ENCODE measurements around the gene OSBPL5. TPM values are rescaled to one million over a fixed set of nuclear protein-coding genes. Genes with fewer than 3 reads are reported as not detected.

OSBPL5 gene, protein sequence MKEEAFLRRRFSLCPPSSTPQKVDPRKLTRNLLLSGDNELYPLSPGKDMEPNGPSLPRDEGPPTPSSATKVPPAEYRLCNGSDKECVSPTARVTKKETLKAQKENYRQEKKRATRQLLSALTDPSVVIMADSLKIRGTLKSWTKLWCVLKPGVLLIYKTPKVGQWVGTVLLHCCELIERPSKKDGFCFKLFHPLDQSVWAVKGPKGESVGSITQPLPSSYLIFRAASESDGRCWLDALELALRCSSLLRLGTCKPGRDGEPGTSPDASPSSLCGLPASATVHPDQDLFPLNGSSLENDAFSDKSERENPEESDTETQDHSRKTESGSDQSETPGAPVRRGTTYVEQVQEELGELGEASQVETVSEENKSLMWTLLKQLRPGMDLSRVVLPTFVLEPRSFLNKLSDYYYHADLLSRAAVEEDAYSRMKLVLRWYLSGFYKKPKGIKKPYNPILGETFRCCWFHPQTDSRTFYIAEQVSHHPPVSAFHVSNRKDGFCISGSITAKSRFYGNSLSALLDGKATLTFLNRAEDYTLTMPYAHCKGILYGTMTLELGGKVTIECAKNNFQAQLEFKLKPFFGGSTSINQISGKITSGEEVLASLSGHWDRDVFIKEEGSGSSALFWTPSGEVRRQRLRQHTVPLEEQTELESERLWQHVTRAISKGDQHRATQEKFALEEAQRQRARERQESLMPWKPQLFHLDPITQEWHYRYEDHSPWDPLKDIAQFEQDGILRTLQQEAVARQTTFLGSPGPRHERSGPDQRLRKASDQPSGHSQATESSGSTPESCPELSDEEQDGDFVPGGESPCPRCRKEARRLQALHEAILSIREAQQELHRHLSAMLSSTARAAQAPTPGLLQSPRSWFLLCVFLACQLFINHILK
- total RNA-seq (ENCODE audit: low replicate concordance): 6.2 and 20.1 TPM in 2 replicates

DNA sequence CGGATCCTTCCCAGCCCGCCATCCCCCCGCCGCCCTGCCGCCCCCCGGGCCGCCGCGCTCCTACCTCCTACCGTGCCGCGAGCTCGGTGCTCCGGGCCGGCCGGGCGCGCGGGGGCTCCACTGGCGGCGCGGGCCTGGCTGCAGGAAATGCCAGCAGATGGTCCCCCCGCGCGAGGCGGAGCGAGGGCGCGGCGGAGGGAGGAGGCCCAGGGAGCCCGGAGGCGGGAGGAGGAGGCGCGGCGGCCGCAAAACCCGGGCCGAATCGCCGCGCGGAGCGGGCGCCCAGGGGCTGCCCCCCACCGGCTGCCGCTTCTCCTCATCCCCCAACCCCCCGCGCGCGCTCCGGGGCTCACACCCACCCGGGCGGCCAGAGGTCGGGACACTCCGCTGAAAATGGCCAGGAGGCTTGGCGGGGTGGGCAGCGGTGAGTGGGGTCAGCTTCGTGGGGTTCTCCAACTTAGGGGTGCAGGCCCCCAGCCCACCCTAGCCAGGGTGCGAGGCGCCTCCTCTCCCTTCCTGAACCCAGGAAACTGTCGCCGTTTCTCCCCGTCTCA lies at the start of gene OSBPL5:
TSS of gene OSBPL5 (minus strand) at position 159 of the 554 bp plus-strand sequence. CDS start 36,162 bp downstream, outside the sequence.
- Mint-ChIP-seq H3K27ac (peak within 1 kb of the TSS; percentile 51), H3K27me3 (ENCODE audit: insufficient read depth, low read depth) (peaks cover 6% of the 10 kb centered on the region), H3K36me3 (peaks cover 1% of the 10 kb centered on the region), H3K4me3 (peak within 1 kb of the TSS; percentile 88), H3K9me3 (no peaks in the 10 kb centered on the region), H3K4me1 (peaks cover 51% of the 10 kb centered on the region)
- H3K4me3 ChIP-seq: peak within 1 kb of the TSS; percentile 73
- H3K27me3 ChIP-seq: peaks cover 21% of the 10 kb centered on the region
- no peaks in the 10 kb centered on the region for H3K9me3 ChIP-seq (ENCODE audit: low read depth)
- peaks cover 36% of the 10 kb centered on the region for H4K20me1 ChIP-seq (ENCODE audit: low read depth)
- H3K27ac ChIP-seq: no peak within 1 kb of the TSS
- peaks cover 34% of the 10 kb centered on the region for H3K79me2 ChIP-seq (ENCODE audit: low read depth)
- DNase-seq (ENCODE audit: low spot score): peak; percentile 81
- peaks cover 34% of the 10 kb centered on the region for H3F3A ChIP-seq (ENCODE audit: low read depth)
- H3K9ac ChIP-seq: peak within 1 kb of the TSS; percentile 30
- peak within 1 kb of the TSS; percentile 92 for H3K4me2 ChIP-seq
- no peaks in the 10 kb centered on the region for H3K36me3 ChIP-seq
- TF ChIP-seq EZH2phosphoT487 (IDR thresholded peaks at IDR 0.05) (no peak), EZH2 (IDR thresholded peaks at IDR 0.05) (no peak)
- TF ChIP-seq, protein P1, sequence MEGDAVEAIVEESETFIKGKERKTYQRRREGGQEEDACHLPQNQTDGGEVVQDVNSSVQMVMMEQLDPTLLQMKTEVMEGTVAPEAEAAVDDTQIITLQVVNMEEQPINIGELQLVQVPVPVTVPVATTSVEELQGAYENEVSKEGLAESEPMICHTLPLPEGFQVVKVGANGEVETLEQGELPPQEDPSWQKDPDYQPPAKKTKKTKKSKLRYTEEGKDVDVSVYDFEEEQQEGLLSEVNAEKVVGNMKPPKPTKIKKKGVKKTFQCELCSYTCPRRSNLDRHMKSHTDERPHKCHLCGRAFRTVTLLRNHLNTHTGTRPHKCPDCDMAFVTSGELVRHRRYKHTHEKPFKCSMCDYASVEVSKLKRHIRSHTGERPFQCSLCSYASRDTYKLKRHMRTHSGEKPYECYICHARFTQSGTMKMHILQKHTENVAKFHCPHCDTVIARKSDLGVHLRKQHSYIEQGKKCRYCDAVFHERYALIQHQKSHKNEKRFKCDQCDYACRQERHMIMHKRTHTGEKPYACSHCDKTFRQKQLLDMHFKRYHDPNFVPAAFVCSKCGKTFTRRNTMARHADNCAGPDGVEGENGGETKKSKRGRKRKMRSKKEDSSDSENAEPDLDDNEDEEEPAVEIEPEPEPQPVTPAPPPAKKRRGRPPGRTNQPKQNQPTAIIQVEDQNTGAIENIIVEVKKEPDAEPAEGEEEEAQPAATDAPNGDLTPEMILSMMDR (IDR thresholded peaks at IDR 0.05): no peak
- H3K4me1 ChIP-seq: peaks cover 44% of the 10 kb centered on the region
- peak within 1 kb of the TSS; percentile 71 for H2AFZ ChIP-seq (replicated peaks)

DNA sequence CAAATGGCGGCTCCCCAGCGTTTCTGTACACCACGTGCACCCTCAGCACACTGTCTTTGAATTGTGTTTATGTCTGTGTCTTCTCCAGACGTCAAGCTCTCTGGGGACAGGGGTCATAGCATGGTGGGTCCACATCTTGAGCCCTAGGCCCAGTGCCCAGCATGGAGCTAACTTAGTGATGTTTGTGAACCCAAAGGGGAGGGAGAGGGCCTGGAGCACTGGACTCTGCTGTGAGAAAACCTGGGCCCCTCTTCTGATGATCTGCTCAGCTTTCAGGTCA lies 49.2 kb upstream of the OSBPL5 start:
- peaks cover 3% of the 10 kb centered on the region for H3K9me3 Mint-ChIP-seq
- no peak overlapping the region for H2AFZ ChIP-seq (replicated peaks)
- H3K9ac ChIP-seq: no peak overlapping the region
- no peak overlapping the region for H3K4me2 ChIP-seq
- H3K27ac ChIP-seq: no peak overlapping the region
- no peaks in the 10 kb centered on the region for H3K36me3 ChIP-seq
- H3K4me1 ChIP-seq: no peaks in the 10 kb centered on the region
- peaks cover 6% of the 10 kb centered on the region for H3K9me3 ChIP-seq (ENCODE audit: low read depth)
- H3K79me2 ChIP-seq (ENCODE audit: low read depth): no peaks in the 10 kb centered on the region
- peaks cover 17% of the 10 kb centered on the region for H3K27me3 Mint-ChIP-seq (ENCODE audit: insufficient read depth, low read depth)
- DNase-seq (ENCODE audit: low spot score): no peak
- H3F3A ChIP-seq (ENCODE audit: low read depth): no peaks in the 10 kb centered on the region
- TF ChIP-seq EZH2phosphoT487 (IDR thresholded peaks at IDR 0.05) (no peak), EZH2 (IDR thresholded peaks at IDR 0.05) (no peak)
- TF ChIP-seq, protein P1 (IDR thresholded peaks at IDR 0.05): no peak
- peaks cover 7% of the 10 kb centered on the region for H3K4me1 Mint-ChIP-seq
- no peak overlapping the region for H3K4me3 Mint-ChIP-seq
- H3K27ac Mint-ChIP-seq: no peak overlapping the region
- H3K27me3 ChIP-seq: peaks cover 4% of the 10 kb centered on the region
- no peaks in the 10 kb centered on the region for H4K20me1 ChIP-seq (ENCODE audit: low read depth)
- H3K36me3 Mint-ChIP-seq: no peaks in the 10 kb centered on the region
- no peak overlapping the region for H3K4me3 ChIP-seq

DNA sequence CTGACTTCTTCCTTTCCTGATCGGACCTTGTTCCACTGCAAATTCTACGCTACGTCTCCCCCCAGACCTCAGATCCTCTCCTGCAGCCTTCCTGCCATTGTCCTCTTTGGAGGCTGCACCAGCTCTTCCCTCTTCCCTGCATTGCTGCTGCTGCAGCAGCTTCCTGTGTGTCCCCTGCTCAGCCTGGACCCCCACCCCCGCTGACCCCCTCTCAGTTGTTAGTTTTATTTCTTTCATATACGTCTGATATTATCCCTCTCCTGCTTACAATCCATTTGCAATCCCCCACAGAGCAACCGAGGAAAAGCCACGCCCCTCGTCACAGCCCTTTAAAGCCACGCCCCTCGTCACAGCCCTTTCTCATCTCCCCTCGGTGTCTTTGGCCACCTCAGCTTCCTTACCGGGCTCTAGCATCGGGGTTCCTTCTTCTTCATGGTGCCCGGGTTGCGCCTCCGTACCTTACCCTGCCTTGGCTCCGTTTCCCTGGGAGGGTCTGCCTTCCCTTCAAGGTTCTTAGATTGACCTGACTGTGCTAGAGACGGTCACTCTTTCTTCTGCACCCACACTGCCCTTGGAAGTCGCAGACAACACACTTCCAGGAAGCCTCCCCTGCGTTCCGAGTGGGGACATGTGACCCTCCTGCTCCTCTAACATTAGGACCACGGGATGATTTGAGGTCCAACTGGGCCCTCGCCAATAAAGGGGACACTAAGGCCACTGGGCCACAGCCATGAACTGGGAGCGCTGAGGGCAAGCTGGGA lies 48.7 kb upstream of the OSBPL5 start:
- no peak for DNase-seq (ENCODE audit: low spot score)
- H3F3A ChIP-seq (ENCODE audit: low read depth): no peaks in the 10 kb centered on the region
- H3K4me1 ChIP-seq: no peaks in the 10 kb centered on the region
- H3K9me3 ChIP-seq (ENCODE audit: low read depth): peaks cover 6% of the 10 kb centered on the region
- TF ChIP-seq EZH2phosphoT487 (IDR thresholded peaks at IDR 0.05): no peak
- TF ChIP-seq, protein P1 (IDR thresholded peaks at IDR 0.05): no peak
- no peak for TF ChIP-seq EZH2 (IDR thresholded peaks at IDR 0.05)
- H2AFZ ChIP-seq (replicated peaks): peak overlapping the region; percentile 76
- H3K36me3 Mint-ChIP-seq: no peaks in the 10 kb centered on the region
- peaks cover 17% of the 10 kb centered on the region for H3K27me3 Mint-ChIP-seq (ENCODE audit: insufficient read depth, low read depth)
- H3K27me3 ChIP-seq: peaks cover 4% of the 10 kb centered on the region
- peaks cover 7% of the 10 kb centered on the region for H3K4me1 Mint-ChIP-seq
- no peaks in the 10 kb centered on the region for H3K36me3 ChIP-seq
- H3K4me3 Mint-ChIP-seq: peak overlapping the region; percentile 54
- H3K27ac Mint-ChIP-seq: no peak overlapping the region
- no peaks in the 10 kb centered on the region for H3K79me2 ChIP-seq (ENCODE audit: low read depth)
- H3K4me2 ChIP-seq: no peak overlapping the region
- no peak overlapping the region for H3K4me3 ChIP-seq
- H3K9ac ChIP-seq: no peak overlapping the region
- H3K27ac ChIP-seq: no peak overlapping the region
- no peaks in the 10 kb centered on the region for H4K20me1 ChIP-seq (ENCODE audit: low read depth)
- H3K9me3 Mint-ChIP-seq: peaks cover 3% of the 10 kb centered on the region
